Measurements from ENCODE around the gene NUMA1.

NUMA1 gene

GRCh38 chr11:72100009-72100408 lies 19.7 kb upstream of the NUMA1 start:
- Histone ChIP-seq H3K4me3 (ENCODE audit: low read length) (no peak overlapping the region), H3K4me1 (ENCODE audit: control insufficient read depth, low read depth, low read length) (peaks cover 12% of the 10 kb centered on the region), H3K9ac (ENCODE audit: low read length) (no peak overlapping the region), H3K27me3 (ENCODE audit: control insufficient read depth, insufficient read depth, low read length) (no peaks in the 10 kb centered on the region), H3K36me3 (ENCODE audit: control insufficient read depth, low read depth, low read length) (peaks cover 40% of the 10 kb centered on the region), H3K9me3 (ENCODE audit: control insufficient read depth, low read depth, low read length) (no peaks in the 10 kb centered on the region), H3K27ac (ENCODE audit: low read length) (no peak overlapping the region)

GRCh38 chr11:72098741-72099140 lies 18.4 kb upstream of the NUMA1 start:
- Histone ChIP-seq H3K4me3 (ENCODE audit: low read length) (no peak overlapping the region), H3K9me3 (ENCODE audit: control insufficient read depth, low read depth, low read length) (no peaks in the 10 kb centered on the region), H3K36me3 (ENCODE audit: control insufficient read depth, low read depth, low read length) (peaks cover 47% of the 10 kb centered on the region), H3K27ac (ENCODE audit: low read length) (no peak overlapping the region), H3K4me1 (ENCODE audit: control insufficient read depth, low read depth, low read length) (peaks cover 8% of the 10 kb centered on the region), H3K9ac (ENCODE audit: low read length) (no peak overlapping the region), H3K27me3 (ENCODE audit: control insufficient read depth, insufficient read depth, low read length) (no peaks in the 10 kb centered on the region)

- Histone ChIP-seq H3K9me3 (ENCODE audit: control insufficient read depth, low read depth, low read length) (no peaks in the 10 kb centered on the region), H3K4me1 (ENCODE audit: control insufficient read depth, low read depth, low read length) (peaks cover 3% of the 10 kb centered on the region), H3K27me3 (ENCODE audit: control insufficient read depth, insufficient read depth, low read length) (no peaks in the 10 kb centered on the region), H3K9ac (ENCODE audit: low read length) (no peak overlapping the region), H3K27ac (ENCODE audit: low read length) (no peak overlapping the region), H3K4me3 (ENCODE audit: low read length) (no peak overlapping the region), H3K36me3 (ENCODE audit: control insufficient read depth, low read depth, low read length) (peaks cover 8% of the 10 kb centered on the region)
Observed at GRCh38 chr11:72091292-72091691, 10.9 kb upstream of the NUMA1 start.

- H3K4me3 ChIP-seq (ENCODE audit: low read length) = no peak overlapping the region
- no peak overlapping the region for H3K9ac ChIP-seq (ENCODE audit: low read length)
- H3K27ac ChIP-seq (ENCODE audit: low read length) = no peak overlapping the region
- H3K36me3 ChIP-seq (ENCODE audit: control insufficient read depth, low read depth, low read length) = no peaks in the 10 kb centered on the region
- peaks cover 3% of the 10 kb centered on the region for H3K4me1 ChIP-seq (ENCODE audit: control insufficient read depth, low read depth, low read length)
- H3K9me3 ChIP-seq (ENCODE audit: control insufficient read depth, low read depth, low read length) = no peaks in the 10 kb centered on the region
- H3K27me3 ChIP-seq (ENCODE audit: control insufficient read depth, insufficient read depth, low read length) = no peaks in the 10 kb centered on the region
Observed at GRCh38 chr11:72088076-72088808, 7.9 kb upstream of the NUMA1 start.

GRCh38 chr11:72085621-72086351 lies 5.4 kb upstream of the NUMA1 start:
- Histone ChIP-seq H3K4me1 (ENCODE audit: control insufficient read depth, low read depth, low read length) (no peaks in the 10 kb centered on the region), H3K4me3 (ENCODE audit: low read length) (no peak overlapping the region), H3K9ac (ENCODE audit: low read length) (no peak overlapping the region), H3K27me3 (ENCODE audit: control insufficient read depth, insufficient read depth, low read length) (no peaks in the 10 kb centered on the region), H3K36me3 (ENCODE audit: control insufficient read depth, low read depth, low read length) (no peaks in the 10 kb centered on the region), H3K27ac (ENCODE audit: low read length) (no peak overlapping the region), H3K9me3 (ENCODE audit: control insufficient read depth, low read depth, low read length) (no peaks in the 10 kb centered on the region)

- H3K4me1 ChIP-seq (ENCODE audit: control insufficient read depth, low read depth, low read length) = no peaks in the 10 kb centered on the region
- H3K36me3 ChIP-seq (ENCODE audit: control insufficient read depth, low read depth, low read length) = no peaks in the 10 kb centered on the region
- H3K27ac ChIP-seq (ENCODE audit: low read length) = no peak overlapping the region
- H3K4me3 ChIP-seq (ENCODE audit: low read length) = no peak overlapping the region
- no peaks in the 10 kb centered on the region for H3K9me3 ChIP-seq (ENCODE audit: control insufficient read depth, low read depth, low read length)
- H3K27me3 ChIP-seq (ENCODE audit: control insufficient read depth, insufficient read depth, low read length) = no peaks in the 10 kb centered on the region
- H3K9ac ChIP-seq (ENCODE audit: low read length) = no peak overlapping the region
Observed at GRCh38 chr11:72084965-72085364, 4.6 kb upstream of the NUMA1 start.

- Histone ChIP-seq H3K9ac (ENCODE audit: low read length) (no peak overlapping the region), H3K27me3 (ENCODE audit: control insufficient read depth, insufficient read depth, low read length) (no peaks in the 10 kb centered on the region), H3K9me3 (ENCODE audit: control insufficient read depth, low read depth, low read length) (no peaks in the 10 kb centered on the region), H3K4me3 (ENCODE audit: low read length) (no peak overlapping the region), H3K4me1 (ENCODE audit: control insufficient read depth, low read depth, low read length) (no peaks in the 10 kb centered on the region), H3K36me3 (ENCODE audit: control insufficient read depth, low read depth, low read length) (no peaks in the 10 kb centered on the region), H3K27ac (ENCODE audit: low read length) (no peak overlapping the region)
Observed at GRCh38 chr11:72084076-72084475, 3.7 kb upstream of the NUMA1 start.

GRCh38 chr11:72083414-72083813 lies 3.1 kb upstream of the NUMA1 start:
- H3K9me3 ChIP-seq (ENCODE audit: control insufficient read depth, low read depth, low read length) = no peaks in the 10 kb centered on the region
- no peak overlapping the region for H3K27ac ChIP-seq (ENCODE audit: low read length)
- H3K9ac ChIP-seq (ENCODE audit: low read length) = no peak overlapping the region
- H3K4me3 ChIP-seq (ENCODE audit: low read length) = no peak overlapping the region
- peaks cover 5% of the 10 kb centered on the region for H3K4me1 ChIP-seq (ENCODE audit: control insufficient read depth, low read depth, low read length)
- H3K27me3 ChIP-seq (ENCODE audit: control insufficient read depth, insufficient read depth, low read length) = no peaks in the 10 kb centered on the region
- no peaks in the 10 kb centered on the region for H3K36me3 ChIP-seq (ENCODE audit: control insufficient read depth, low read depth, low read length)

- H3K4me3 ChIP-seq (ENCODE audit: low read length) = no peak overlapping the region
- no peak overlapping the region for H3K9ac ChIP-seq (ENCODE audit: low read length)
- no peaks in the 10 kb centered on the region for H3K36me3 ChIP-seq (ENCODE audit: control insufficient read depth, low read depth, low read length)
- peaks cover 5% of the 10 kb centered on the region for H3K4me1 ChIP-seq (ENCODE audit: control insufficient read depth, low read depth, low read length)
- H3K27me3 ChIP-seq (ENCODE audit: control insufficient read depth, insufficient read depth, low read length) = no peaks in the 10 kb centered on the region
- H3K27ac ChIP-seq (ENCODE audit: low read length) = no peak overlapping the region
- no peaks in the 10 kb centered on the region for H3K9me3 ChIP-seq (ENCODE audit: control insufficient read depth, low read depth, low read length)
Observed at GRCh38 chr11:72081821-72082453, 1.6 kb upstream of the NUMA1 start.

- peak overlapping the region; percentile 87 for H3K27ac ChIP-seq (ENCODE audit: low read length)
- H3K9ac ChIP-seq (ENCODE audit: low read length) = peak overlapping the region; percentile 76
- peaks cover 5% of the 10 kb centered on the region for H3K4me1 ChIP-seq (ENCODE audit: control insufficient read depth, low read depth, low read length)
- H3K36me3 ChIP-seq (ENCODE audit: control insufficient read depth, low read depth, low read length) = no peaks in the 10 kb centered on the region
- H3K4me3 ChIP-seq (ENCODE audit: low read length) = peak overlapping the region; percentile 67
- H3K27me3 ChIP-seq (ENCODE audit: control insufficient read depth, insufficient read depth, low read length) = no peaks in the 10 kb centered on the region
- no peaks in the 10 kb centered on the region for H3K9me3 ChIP-seq (ENCODE audit: control insufficient read depth, low read depth, low read length)
Observed at GRCh38 chr11:72081184-72081644, 872 bp upstream of the NUMA1 start.

GRCh38 chr11:72079819-72080325 lies 470 bp downstream of the NUMA1 start:
- H3K27ac ChIP-seq (ENCODE audit: low read length) = peak overlapping the region; percentile 52
- H3K4me3 ChIP-seq (ENCODE audit: low read length) = peak overlapping the region; percentile 99
- H3K9me3 ChIP-seq (ENCODE audit: control insufficient read depth, low read depth, low read length) = no peaks in the 10 kb centered on the region
- no peaks in the 10 kb centered on the region for H3K36me3 ChIP-seq (ENCODE audit: control insufficient read depth, low read depth, low read length)
- H3K9ac ChIP-seq (ENCODE audit: low read length) = peak overlapping the region; percentile 77
- no peaks in the 10 kb centered on the region for H3K27me3 ChIP-seq (ENCODE audit: control insufficient read depth, insufficient read depth, low read length)
- H3K4me1 ChIP-seq (ENCODE audit: control insufficient read depth, low read depth, low read length) = peaks cover 9% of the 10 kb centered on the region

All from iPS-18a (cell line).